TTC549 (cell line): ENCODE measurements around the gene AKT2.
"Not testable (repeated sequence)": the region's sequence is repeated elsewhere in the genome, so short reads cannot be mapped to it uniquely, and the experiment has no call there.

Source experiments
- FAIRE-seq: peaks from 2 replicates; lab custom pipeline; 2012; peaks lifted over from hg19 to GRCh38; lab: Jason Lieb, UNC

AKT2 gene

GRCh38 chr19:40234429-40235237 is 50.5 kb downstream of the AKT2 start:
- FAIRE-seq, result no peak

DNA sequence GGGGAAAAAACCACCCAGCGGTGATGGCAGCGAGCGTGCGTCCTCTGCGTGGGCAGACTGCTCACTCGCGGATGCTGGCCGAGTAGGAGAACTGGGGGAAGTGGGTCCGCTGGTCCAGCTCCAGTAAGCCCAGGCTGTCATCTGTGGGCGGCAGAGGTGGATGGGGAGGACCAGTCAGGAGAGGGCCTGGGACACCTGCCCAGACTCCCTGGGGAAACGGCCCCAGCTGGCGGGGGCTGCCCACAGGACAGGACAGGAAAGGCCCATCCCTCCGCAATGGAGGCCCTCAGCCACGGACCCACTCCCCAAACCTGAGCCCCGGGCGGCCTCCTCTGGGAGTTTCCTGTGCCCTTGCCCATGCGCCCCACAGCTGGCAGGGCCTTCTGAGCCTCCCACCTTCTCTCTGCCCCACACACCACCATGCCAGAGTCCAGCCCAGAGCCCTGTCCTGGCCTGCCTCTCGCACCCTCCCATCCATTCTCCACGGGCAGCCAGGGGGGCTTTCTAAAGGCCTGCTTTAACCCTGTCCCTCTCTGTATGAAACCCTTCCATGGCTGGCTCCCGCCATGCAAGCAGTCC is 51.2 kb downstream of the AKT2 start:
- no peak for FAIRE-seq

DNA sequence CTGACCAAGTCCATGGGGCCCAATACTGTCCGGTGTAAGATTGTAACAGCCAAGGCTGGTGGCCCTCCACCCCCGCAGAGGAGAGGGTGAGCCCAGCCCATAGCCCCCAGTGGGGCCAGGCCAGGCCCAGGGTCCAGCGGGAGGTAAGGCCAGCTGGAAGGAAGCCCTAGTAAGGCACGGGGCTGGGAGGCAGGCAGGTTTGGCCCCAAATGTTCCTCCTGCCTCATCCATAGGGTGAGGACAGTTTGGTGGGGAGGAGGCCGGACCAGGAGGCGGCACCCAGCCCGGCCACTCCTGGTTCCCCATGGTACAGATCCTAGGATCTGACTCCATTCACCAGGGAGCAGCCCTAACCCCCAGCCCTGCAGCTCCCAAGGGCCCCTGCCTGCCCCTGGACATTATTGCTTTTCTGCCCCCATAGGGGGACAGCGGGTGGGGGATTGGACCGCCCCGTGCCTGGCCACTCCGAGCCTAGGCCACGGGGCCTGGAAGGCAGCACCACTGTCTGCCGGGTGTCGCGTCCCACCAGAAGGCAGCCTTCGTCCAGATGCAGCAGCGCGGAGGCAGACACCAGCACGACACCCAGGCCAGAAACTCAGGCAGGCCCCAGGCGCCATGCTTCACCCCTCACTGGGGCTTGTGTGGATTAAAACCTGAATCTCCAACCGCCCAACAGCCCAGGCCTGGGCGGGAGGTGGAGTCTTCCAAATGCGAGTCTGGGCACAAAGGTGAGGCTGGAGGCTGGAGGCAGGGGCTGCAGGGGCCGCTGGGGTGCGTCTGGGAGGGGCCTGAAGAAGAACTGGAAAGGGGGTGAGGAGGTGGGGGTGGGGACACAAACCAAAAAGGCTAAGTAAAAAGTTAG is 52.0 kb downstream of the AKT2 start:
- FAIRE-seq, result no peak

DNA sequence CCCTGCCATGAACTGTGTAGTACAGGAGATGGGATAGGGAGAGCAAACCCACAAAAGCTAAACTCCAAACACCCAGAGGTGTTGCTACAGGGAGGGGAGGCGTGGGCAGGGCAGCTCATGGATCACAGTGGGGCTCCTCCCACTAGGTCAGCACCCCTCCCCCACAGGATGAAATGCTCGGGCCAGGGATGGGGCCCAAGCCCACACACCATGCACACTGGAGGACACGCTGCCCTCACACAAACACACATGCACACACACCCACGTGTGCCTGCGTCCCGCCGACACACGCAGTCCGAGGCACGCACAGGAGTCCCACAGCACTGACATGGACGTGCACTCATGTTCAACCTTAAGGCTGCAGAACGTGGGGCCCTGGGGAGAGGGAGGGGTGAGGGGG is 52.7 kb downstream of the AKT2 start:
- FAIRE-seq, result no peak

DNA sequence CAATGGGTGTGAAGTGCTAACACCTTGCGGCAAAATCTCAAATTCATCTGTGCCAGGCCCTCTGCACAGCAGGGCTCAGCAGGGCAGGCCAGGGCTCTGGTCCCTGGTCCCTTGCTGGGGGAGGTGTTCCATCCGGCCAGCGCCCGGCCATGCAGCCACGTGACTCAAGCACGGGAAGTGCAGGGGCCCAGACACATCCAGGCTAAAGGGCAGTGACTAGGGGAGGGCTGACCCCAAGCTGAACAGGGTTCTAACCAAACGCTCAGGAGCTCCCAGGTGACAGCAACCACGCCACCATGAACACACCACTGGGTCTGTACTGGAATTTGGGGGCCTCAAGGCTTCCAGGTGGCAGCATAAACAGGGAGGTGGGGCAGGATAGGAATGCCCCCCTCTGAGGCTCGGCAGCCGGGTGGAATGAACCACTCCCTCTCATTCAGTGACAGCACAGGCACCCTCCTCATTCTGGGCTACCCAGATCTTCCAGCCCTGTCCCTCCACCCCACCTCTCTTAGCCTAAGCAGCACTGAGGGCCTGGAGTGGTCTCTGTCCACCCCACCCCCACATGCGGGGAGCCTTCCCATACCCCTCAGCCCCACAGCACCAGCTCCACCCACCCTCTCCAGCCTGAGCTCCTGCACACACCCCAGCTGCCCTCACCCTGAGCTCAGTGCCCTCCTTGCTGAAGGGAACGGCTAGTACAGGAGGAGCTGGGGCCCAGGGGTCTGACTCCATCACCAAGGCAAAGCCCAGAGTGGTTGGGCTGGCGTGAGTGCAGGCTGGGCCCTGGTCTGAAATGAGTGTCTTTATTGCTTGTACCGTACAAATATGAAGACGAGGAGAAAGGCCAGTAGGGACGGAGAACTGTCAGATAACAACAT is 53.4 kb downstream of the AKT2 start:
- FAIRE-seq, result no peak

DNA sequence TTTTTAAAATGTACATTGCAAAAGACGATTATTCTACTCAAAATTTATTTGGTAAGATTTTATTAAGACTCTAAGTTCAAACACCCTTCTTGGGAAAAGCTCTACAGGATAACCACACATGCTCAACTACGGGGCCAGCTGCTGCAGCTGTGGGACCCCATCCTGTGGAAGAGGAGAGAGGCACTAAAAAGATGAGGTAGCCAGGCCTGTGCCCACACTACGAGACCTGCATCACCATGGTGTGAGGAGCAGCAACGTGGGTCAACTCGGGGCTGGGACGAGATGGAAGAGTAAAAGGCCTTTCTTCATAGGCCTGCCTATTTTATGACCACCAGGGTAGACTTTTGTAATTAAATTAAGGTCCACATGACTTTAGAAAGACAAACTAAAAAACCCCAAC is 54.1 kb downstream of the AKT2 start:
- no peak for FAIRE-seq

- FAIRE-seq, result no peak
Measured at GRCh38 chr19:40229926-40230417, 55.2 kb downstream of the AKT2 start.

- FAIRE-seq, result no peak
Measured at GRCh38 chr19:40229484-40229883, 55.7 kb downstream of the AKT2 start.

DNA sequence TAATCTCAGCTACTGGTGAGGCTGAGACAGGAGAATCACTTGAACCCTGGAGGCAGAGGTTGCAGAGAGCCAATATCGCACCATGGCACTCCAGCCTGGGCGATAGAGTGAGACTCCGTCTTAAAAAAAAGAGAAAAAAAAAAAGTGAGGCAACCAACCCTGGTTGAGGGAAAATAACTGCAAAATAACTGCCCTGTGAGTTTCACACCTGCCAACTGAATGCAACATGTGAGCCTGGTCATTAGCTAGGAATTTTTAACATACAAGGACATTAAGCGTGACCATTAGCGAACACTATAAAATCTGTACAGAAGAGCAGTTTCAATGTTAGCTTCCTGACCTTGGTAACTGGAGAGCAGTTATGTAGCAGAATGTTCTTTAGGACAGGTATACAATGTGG is 56.3 kb downstream of the AKT2 start:
- no peak for FAIRE-seq

- no peak for FAIRE-seq
Measured at GRCh38 chr19:40228346-40228745, 56.8 kb downstream of the AKT2 start.

DNA sequence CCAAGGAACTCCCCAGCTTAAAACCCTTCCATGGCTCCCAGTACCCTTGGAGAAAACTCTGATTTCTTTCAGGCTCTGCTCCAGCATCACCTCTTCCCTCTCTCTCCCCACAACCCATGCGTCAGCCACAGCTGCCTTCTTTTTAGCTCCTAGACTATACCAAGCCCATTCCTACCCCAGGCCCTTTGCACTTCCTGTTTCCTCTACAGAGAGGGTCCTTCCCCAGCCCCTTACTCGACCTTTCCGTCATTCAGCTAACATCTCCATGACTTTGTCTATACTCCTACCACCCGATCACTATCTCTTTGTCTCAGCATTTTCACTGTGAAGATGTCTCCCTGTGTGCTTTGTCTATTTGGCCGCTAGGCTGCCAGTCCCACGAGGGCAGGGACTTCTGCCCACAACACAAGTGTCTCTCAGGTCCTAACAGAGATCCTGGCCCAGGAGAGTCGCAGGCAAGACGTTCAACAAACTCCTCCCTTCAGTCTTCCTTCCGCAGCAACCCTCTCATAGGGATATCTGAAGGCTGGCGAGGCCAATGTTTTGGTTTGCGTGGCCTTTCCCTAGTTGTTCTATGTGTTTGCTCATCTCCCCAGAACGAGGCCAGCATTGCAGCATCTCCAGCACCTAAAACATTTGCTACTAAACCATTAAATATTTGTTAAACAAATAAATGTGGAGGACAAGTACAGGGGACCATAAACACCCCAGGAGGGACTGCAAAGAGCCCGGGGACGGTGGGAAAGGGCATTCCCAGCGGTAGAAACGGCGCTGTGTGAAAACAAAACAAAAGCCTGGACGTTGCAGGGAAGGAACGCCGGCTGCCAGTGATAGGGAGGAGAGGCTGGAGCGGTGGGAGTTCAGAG is 59.5 kb downstream of the AKT2 start:
- no peak for FAIRE-seq

DNA sequence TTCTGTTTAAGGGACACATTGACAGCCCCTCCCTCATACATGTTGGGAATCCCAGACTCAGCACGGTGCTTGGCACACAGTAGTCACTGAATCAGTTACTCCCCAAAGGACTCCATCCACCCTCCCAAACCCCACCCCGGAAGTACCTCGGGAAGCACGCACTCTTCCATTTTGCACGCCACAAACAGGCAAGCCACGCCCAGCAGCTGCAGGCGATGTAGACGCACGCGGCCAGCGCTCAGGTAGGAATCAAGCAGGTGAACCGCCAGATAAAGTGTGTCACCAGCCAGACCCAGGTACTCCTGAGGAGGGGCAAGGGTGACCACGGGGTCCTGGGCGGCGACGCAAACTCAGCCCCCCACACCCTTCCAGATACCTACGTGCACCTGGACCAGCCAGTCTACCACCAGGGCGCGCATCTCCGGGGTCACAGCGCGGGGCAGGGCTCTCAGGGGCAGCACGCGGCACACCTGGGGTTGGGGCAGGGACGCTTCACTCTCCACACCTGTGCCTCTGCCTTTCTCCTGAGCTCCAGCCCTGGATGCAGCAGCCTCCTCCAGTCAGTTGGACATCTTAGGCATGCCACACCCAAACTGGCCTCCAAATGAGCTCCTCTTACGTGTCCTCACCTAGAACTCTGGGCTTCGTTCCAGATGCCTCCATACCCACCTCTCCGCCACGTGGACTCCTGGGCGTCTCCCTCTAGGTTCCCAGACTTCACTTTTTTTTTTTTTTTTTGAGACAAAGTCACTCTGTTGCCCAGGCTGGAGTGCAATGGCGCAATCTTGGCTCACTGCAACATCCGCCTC is 60.6 kb downstream of the AKT2 start:
- no peak for FAIRE-seq

DNA sequence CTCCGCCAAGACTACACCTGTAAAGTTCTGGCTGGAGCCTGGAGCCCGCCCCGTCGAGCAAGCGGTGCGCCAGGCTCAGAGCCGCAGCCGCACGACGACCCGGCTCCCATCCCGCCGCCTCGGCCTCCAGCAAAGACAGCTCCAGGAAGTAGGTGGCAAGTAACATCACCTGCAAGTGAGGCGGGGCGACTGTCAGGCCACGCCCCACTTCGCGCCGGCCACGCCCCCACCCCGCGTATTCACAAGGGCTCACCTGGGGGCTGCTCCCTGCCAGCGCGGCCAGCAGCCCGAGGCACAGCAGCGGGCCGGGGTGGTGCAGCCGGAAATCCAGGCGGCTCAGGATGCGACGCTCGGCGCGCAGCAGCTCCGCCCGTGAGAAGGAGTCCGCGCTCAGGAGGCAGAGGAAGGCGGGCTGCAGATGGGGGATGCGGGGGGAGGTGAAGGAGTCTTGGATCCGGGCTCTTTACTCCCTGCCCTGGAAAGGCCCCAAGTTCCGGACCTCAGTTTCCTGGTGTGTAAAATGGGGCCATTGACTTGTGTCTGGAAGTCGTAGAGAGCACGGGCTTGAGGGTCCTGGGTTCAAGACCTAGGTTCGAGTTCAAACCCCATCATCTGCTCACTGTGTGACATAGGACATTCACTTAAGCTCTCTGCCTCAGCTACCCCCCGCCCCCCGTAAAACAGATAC is 61.9 kb downstream of the AKT2 start:
- FAIRE-seq, result no peak

GRCh38 chr19:40221858-40222619 is 63.1 kb downstream of the AKT2 start:
- FAIRE-seq, result peak; percentile 90

DNA sequence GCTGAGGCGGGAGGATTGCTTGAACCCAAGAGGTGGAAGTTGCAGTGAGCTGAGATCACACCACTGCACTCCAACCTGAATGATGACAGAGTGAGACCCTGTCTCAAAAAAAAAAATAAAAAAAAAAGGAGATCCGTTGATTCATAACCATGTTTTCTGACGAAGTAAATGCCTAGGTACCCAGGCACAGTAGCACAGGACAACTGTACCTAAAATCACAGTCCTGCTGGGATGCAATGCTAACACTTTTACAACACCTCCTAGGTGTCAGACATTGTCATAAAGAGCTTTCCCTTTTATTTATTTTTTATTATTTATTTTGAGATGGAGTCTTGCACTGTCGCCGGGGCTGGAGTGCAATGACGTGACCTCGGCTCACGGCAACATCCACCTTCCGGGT is 64.5 kb downstream of the AKT2 start:
- no peak for FAIRE-seq

DNA sequence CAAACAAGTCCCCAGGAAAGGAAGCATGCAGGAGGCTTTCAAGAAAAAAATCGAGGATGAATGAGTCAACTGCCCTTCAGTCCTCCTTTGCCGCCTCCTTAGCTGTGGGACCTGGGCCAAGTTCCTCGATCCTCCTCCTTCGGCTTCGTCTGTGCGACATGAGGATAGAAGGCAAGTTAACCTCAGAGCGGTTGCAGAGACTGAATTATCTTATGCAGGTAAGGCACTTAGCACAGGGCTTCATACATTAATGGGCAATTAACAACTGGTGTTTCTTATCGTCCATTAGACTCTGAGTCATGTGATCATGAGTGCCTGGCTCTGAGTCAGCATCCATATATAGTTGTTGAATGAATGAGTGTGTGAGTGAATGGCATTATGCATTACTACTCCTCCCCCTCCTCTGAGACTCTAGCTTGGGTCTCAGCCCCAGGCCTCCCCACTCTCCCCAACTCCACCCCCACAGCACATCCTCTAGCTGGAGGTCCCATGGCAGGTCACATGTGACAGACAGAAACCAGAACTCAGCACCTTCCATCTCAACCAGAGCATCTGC is 65.3 kb downstream of the AKT2 start:
- FAIRE-seq, result no peak

DNA sequence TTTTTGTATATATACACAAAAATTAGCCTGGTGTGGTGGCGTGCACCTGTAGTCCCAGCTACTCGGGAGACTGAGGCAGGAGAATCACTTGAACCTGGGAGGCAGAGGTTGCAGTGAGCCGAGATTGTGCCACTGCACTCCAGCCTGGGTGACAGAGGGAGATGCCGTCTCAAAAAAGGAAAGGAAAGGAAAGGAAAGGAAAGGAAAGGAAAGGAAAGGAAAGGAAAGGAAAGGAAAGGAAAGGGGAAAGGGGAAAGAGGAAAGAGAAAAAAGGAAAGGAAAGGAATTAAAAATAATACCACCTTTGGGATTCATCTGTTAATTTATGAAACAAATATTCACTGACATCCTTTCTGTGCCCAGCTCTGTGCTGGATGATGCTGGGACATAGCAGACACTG is 66.1 kb downstream of the AKT2 start:
- FAIRE-seq, result not testable (repeated sequence)
